ENCODE measurements around the gene SAMSN1.

Gene SAMSN1

GRCh38 chr21:14483296-14483695, 62.8 kb downstream of the SAMSN1 start:
- Histone ChIP-seq H3K27me3 (ENCODE audit: insufficient read depth, low read depth) (no peaks in the 10 kb centered on the region), H2AFZ (ENCODE audit: low read depth) (no peak overlapping the region), H4K20me1 (ENCODE audit: insufficient read depth) (no peaks in the 10 kb centered on the region), H3K9ac (no peak overlapping the region), H3K79me2 (ENCODE audit: insufficient read depth, low read depth) (no peaks in the 10 kb centered on the region), H3K4me2 (no peak overlapping the region), H3K4me3 (IDR thresholded peaks at IDR 0.05; ENCODE audit: insufficient read depth, low read depth, low read length) (no peak overlapping the region), H3K36me3 (ENCODE audit: insufficient read depth) (no peaks in the 10 kb centered on the region), H3K27ac (no peak overlapping the region), H3K4me1 (ENCODE audit: low read depth, poor library complexity, severe bottlenecking) (no peaks in the 10 kb centered on the region)
- no peak for TF ChIP-seq CTCF (conservative IDR thresholded peaks at IDR 0.05; ENCODE audit: low read depth, low read length)

GRCh38 chr21:14482165-14482564, 64.0 kb downstream of the SAMSN1 start:
- Histone ChIP-seq H3K4me3 (IDR thresholded peaks at IDR 0.05; ENCODE audit: insufficient read depth, low read depth, low read length) (no peak overlapping the region), H3K4me1 (ENCODE audit: low read depth, poor library complexity, severe bottlenecking) (no peaks in the 10 kb centered on the region), H3K27me3 (ENCODE audit: insufficient read depth, low read depth) (no peaks in the 10 kb centered on the region), H2AFZ (ENCODE audit: low read depth) (no peak overlapping the region), H3K36me3 (ENCODE audit: insufficient read depth) (no peaks in the 10 kb centered on the region), H3K4me2 (no peak overlapping the region), H3K27ac (no peak overlapping the region), H3K9ac (no peak overlapping the region), H4K20me1 (ENCODE audit: insufficient read depth) (no peaks in the 10 kb centered on the region), H3K79me2 (ENCODE audit: insufficient read depth, low read depth) (no peaks in the 10 kb centered on the region)
- no peak for TF ChIP-seq CTCF (conservative IDR thresholded peaks at IDR 0.05; ENCODE audit: low read depth, low read length)

GRCh38 chr21:14480411-14481031, 65.6 kb downstream of the SAMSN1 start:
- TF ChIP-seq CTCF (conservative IDR thresholded peaks at IDR 0.05; ENCODE audit: low read depth, low read length): no peak
- no peaks in the 10 kb centered on the region for H3K4me1 ChIP-seq (ENCODE audit: low read depth, poor library complexity, severe bottlenecking)
- H3K27me3 ChIP-seq (ENCODE audit: insufficient read depth, low read depth): no peaks in the 10 kb centered on the region
- H3K79me2 ChIP-seq (ENCODE audit: insufficient read depth, low read depth): no peaks in the 10 kb centered on the region
- H2AFZ ChIP-seq (ENCODE audit: low read depth): no peak overlapping the region
- H3K36me3 ChIP-seq (ENCODE audit: insufficient read depth): no peaks in the 10 kb centered on the region
- no peaks in the 10 kb centered on the region for H4K20me1 ChIP-seq (ENCODE audit: insufficient read depth)
- H3K9ac ChIP-seq: no peak overlapping the region
- H3K4me3 ChIP-seq (IDR thresholded peaks at IDR 0.05; ENCODE audit: insufficient read depth, low read depth, low read length): no peak overlapping the region
- H3K4me2 ChIP-seq: no peak overlapping the region
- no peak overlapping the region for H3K27ac ChIP-seq

- Histone ChIP-seq H4K20me1 (ENCODE audit: insufficient read depth) (no peaks in the 10 kb centered on the region), H3K4me2 (no peak overlapping the region), H3K27me3 (ENCODE audit: insufficient read depth, low read depth) (no peaks in the 10 kb centered on the region), H3K27ac (no peak overlapping the region), H3K79me2 (ENCODE audit: insufficient read depth, low read depth) (no peaks in the 10 kb centered on the region), H3K36me3 (ENCODE audit: insufficient read depth) (no peaks in the 10 kb centered on the region), H2AFZ (ENCODE audit: low read depth) (no peak overlapping the region), H3K9ac (no peak overlapping the region), H3K4me3 (IDR thresholded peaks at IDR 0.05; ENCODE audit: insufficient read depth, low read depth, low read length) (no peak overlapping the region), H3K4me1 (ENCODE audit: low read depth, poor library complexity, severe bottlenecking) (no peaks in the 10 kb centered on the region)
- TF ChIP-seq CTCF (conservative IDR thresholded peaks at IDR 0.05; ENCODE audit: low read depth, low read length): no peak
Measured at GRCh38 chr21:14479241-14479786, 66.8 kb downstream of the SAMSN1 start.

Measured in KMS-11 (cell line).